GM21576 (cell line): Measurements from ENCODE around the gene SLC39A5.
"Not testable (repeated sequence)": the region's sequence is repeated elsewhere in the genome, so short reads cannot be mapped to it uniquely, and the experiment has no call there.

Source experiments
- ATAC-seq: cut with Tn5 transposase; IDR thresholded peaks from one replicate; pipeline ENCODE4 v1.9.1; 2021; ENCODE audit warnings: mild to moderate bottlenecking, moderate library complexity; ENCODE audit not compliant: unreplicated experiment

SLC39A5 gene

DNA sequence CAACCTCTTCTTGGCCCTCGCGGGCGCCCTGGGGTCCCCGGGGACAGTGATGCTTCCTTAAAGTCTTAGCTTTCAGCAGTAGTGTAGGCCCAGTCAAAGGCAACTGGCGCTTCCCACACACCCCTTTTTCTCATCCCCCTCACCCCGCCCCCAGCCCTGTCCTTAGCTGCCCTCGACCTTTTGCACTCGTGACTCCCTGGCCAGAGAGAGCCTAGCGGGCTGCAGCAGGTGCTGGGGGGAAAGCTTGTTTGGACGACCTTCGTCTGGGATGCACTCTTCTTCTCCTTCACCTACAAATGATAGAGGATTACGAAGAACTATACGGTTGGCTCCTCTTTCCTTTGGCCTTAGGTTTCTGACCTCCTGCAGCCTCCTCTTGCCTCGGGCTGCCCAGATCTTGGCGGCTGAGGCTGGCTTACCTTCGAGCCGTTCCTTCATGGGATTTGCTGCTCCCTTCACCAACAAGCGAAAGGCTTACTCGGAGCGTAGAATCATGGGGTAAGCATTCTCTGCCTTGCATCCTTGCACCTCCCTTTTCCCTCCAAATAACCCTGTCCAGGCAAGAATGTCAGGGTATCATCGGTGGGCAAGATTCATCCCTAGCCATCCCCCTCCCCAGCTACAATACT lies 37.7 kb downstream of the SLC39A5 start:
- ATAC-seq = peak; percentile 10

DNA sequence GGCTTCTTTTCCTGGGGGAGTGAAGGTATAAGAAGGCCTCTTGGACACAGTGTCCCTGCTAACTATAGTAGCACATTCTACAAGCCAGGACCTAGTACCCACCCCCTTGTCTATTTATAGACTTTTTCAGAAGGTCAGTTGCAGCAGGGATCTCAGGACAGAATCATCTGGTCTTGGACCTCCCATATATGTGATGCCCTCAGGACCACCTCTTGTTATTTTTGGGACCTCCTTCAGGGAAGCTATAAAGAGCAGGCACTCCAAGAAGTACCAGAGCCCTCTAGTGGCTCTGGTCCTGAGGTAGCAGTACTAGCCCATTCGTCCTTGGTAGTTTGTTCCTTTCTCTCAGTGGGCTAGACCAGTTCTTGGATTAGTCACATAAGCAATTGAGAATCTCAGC lies 41.2 kb downstream of the SLC39A5 start:
- no peak for ATAC-seq

DNA sequence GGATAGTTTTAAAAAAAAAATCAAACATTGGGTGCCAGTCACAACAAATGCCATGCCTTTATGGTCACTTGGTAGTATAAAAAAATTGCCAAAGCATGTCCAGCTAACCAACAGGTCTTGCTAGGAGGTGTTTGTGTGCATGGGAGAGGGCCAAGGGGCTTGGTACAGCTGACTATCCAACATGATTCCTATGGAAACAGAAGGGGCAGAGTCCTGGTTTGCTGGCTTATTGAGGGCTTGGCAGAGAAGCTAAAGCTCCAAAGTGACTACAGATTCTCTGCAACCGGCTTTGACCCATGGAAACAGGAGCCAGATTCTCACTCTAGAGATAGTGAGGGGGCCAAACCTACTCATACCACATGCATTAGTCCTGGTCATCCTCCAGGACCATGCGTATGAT lies 42.6 kb downstream of the SLC39A5 start:
- not testable (repeated sequence) for ATAC-seq

DNA sequence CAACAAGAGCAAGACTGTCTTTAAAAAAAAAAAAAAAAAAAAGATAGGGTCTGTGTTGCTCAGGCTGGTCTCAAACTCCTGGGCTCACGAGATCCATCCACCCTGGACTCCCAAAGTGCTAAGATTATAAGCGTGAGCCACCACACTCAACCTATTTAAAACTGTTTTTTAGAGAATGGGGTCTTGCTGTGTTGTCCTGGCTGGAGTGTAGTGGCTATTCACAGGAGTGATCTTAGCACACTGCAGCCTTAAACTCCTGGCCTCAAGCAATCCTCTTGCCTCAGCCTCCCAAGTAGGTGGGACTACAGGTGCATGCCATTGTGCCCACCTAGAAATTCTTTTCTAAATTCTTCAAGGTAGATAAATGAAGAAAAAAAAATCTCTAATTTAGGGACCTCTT lies 44.4 kb downstream of the SLC39A5 start:
- ATAC-seq = no peak

DNA sequence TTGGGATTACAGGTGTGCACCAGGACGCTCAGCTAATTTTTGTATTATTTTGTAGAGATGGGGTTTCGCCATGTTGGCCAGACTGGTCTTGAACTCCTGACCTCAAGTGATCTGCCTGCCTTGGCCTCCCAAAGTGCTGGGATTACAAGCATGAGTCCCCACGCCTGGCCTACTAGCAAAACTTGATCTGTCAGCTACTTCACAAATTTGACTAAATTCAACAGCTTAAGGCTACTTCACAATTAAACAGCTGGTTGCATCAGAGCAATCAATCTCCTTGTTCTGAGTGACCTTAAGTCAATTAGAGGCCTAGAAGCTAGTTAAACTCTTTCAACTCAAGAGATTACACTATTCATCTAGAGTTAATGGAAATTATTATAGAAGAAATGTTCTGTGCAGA lies 49.1 kb downstream of the SLC39A5 start:
- ATAC-seq = no peak

DNA sequence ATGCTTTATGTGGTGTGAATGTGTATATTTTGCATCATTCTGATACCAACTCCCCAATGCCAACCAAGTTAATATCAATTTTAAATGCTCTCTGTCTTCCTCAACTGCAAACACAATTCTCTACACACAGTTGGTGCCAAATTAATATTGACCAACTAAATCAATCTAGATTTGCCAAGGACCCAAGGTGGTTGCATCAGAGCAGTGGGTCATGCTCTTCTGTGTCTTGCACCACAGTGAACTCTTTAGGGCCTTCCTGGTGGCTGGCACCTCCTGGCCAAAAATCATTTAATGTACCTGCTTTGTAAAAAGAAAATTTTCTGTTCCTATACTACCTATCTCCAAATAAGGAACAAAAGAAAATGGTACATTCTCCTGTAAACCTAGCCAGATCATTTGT lies 51.0 kb downstream of the SLC39A5 start:
- no peak for ATAC-seq

DNA sequence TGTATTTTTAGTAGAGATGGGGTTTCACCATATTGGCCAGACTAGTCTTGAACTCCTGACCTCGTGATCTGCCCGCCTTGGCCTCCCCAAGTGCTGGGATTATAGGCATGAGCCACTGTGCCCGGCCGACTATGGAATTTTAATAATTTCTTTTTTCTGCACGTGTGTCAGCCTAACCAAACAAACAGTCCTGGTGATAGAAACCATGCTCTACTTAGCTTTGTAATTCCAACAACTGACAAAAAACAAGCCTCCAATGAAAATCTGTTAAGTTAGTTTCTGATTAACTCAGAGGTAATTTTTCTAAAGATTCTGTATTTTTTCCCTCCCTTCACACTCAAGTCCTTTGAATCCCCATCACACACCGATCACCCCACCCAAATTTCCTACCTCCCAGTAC lies 52.2 kb downstream of the SLC39A5 start:
- no peak for ATAC-seq

DNA sequence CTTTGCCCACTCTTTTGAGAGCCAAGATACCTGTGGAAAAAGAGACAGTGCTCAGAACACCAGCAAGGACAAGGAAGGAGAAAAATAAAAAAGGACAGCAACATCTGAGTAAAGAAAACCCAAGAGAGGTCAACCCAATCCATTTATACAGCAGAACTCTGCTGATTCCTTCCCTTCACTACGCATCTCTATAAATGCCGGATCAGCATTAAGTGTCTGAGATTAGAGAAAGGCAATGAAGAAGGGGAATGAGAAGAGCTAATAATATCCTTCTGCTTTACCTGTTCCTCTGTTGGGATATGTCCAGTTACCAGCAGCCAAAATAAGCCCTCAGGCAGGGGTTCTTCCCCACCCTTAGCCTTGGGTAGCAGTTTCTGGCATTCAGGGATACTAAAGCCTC lies 52.7 kb downstream of the SLC39A5 start:
- ATAC-seq = no peak

DNA sequence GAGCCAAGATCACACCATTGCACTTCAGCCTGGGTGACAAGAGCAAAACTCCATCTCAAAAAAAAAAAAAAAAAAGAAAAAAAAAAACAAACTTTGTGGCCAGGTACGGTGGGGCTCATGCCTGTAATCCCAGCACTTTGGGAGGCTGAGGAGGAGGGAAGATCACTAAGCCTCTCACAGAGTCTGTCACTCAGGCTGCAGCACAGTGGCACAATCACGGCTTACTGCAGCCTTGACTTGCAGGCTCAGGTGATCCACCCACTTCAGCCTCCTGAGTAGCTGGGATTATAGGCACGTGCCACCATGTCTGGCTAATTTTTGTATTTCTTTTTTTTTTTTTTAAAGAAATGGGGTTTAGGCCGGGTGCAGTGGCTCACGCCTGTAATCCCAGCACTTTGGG lies 54.4 kb downstream of the SLC39A5 start:
- not testable (repeated sequence) for ATAC-seq

DNA sequence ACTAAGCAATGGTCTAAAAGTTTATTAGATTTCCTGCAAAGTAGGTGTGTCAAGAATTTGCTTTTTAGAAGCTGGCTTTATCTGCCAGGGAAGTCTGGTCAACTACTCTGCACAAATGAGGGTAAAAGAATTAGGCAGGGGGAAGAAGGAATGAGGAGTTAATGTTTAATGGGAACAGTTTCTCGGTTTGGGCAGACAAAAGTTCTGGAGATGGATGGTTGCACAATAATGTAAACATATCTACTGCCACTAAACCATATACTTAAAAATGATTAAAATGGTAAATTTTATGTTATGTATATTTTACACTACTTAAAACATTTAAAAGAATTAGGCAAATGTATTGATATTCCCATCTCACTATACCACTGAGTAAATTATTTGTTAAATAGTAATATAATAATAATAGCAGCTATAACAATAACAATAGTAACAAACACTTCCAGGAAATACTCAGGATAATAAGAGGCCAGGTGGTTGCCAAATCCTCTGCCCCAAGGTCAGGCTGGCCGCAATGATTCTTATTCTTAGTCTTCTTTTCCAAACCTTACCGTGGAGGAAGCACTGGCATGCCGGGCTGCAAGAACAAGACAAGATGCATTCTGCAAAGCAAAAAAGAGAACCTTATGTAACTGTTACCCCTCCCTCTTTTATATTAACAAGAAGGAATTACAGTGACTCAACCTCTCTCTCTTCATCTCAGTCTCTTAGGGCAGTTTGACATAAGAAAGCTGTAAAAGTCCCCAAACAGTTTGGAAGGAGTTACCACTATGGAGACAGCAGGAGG lies 56.4 kb downstream of the SLC39A5 start:
- ATAC-seq = no peak
